ENCODE data around the gene NFX1.

GRCh38 chr9:33307067-33307466 is 16.8 kb downstream of the NFX1 start:
- TF ChIP-seq POLR2AphosphoS5 (IDR thresholded peaks at IDR 0.05): no peak
- no peak for TF ChIP-seq POLR2A (IDR thresholded peaks at IDR 0.05; ENCODE audit: low read depth)
- no peak for TF ChIP-seq CTCF (IDR thresholded peaks at IDR 0.05)
- no peak for TF ChIP-seq EP300 (IDR thresholded peaks at IDR 0.05)

Data from esophagus muscularis mucosa (tissue), 4 donors.